ENCODE results near the gene SPO11.

The SPO11 gene

GRCh38 chr20:57313230-57313629 is 16.4 kb upstream of the SPO11 start:
- H3K4me3 ChIP-seq (ENCODE audit: low read depth, low read length): no peak overlapping the region
- TF ChIP-seq, protein P1, sequence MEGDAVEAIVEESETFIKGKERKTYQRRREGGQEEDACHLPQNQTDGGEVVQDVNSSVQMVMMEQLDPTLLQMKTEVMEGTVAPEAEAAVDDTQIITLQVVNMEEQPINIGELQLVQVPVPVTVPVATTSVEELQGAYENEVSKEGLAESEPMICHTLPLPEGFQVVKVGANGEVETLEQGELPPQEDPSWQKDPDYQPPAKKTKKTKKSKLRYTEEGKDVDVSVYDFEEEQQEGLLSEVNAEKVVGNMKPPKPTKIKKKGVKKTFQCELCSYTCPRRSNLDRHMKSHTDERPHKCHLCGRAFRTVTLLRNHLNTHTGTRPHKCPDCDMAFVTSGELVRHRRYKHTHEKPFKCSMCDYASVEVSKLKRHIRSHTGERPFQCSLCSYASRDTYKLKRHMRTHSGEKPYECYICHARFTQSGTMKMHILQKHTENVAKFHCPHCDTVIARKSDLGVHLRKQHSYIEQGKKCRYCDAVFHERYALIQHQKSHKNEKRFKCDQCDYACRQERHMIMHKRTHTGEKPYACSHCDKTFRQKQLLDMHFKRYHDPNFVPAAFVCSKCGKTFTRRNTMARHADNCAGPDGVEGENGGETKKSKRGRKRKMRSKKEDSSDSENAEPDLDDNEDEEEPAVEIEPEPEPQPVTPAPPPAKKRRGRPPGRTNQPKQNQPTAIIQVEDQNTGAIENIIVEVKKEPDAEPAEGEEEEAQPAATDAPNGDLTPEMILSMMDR (IDR thresholded peaks at IDR 0.05; ENCODE audit: low read depth, low read length): no peak
- no peak for TF ChIP-seq MAX (IDR thresholded peaks at IDR 0.05; ENCODE audit: low read depth, low read length)
- no peak for TF ChIP-seq POLR2A (IDR thresholded peaks at IDR 0.05; ENCODE audit: extremely low read depth, insufficient read length)
- TF ChIP-seq MYC (IDR thresholded peaks at IDR 0.05; ENCODE audit: low read depth, low read length): no peak
- DNase-seq (ENCODE audit: low read depth): no peak

DNA sequence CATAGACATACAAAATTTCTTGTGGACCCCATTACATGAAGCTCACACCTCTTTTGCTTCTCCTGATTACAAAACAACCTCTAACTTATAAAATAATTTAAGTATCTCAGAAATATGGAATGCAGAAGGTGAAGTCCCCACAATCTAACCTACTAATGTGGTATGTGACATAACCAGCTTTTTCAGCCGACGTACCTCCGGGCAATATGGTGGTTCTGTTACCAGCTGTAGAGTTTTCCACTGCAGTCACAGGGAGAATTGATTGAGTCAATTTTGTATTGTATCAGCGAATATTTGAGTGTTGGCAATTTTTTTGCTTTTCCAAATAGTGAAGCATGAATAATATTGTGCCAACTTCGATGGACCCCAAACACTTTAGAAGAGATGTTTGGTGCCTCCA is 15.7 kb upstream of the SPO11 start:
- no peak for DNase-seq (ENCODE audit: low read depth)
- no peak for TF ChIP-seq POLR2A (IDR thresholded peaks at IDR 0.05; ENCODE audit: extremely low read depth, insufficient read length)
- TF ChIP-seq, protein P1 (IDR thresholded peaks at IDR 0.05; ENCODE audit: low read depth, low read length): no peak
- no peak overlapping the region for H3K4me3 ChIP-seq (ENCODE audit: low read depth, low read length)

DNA sequence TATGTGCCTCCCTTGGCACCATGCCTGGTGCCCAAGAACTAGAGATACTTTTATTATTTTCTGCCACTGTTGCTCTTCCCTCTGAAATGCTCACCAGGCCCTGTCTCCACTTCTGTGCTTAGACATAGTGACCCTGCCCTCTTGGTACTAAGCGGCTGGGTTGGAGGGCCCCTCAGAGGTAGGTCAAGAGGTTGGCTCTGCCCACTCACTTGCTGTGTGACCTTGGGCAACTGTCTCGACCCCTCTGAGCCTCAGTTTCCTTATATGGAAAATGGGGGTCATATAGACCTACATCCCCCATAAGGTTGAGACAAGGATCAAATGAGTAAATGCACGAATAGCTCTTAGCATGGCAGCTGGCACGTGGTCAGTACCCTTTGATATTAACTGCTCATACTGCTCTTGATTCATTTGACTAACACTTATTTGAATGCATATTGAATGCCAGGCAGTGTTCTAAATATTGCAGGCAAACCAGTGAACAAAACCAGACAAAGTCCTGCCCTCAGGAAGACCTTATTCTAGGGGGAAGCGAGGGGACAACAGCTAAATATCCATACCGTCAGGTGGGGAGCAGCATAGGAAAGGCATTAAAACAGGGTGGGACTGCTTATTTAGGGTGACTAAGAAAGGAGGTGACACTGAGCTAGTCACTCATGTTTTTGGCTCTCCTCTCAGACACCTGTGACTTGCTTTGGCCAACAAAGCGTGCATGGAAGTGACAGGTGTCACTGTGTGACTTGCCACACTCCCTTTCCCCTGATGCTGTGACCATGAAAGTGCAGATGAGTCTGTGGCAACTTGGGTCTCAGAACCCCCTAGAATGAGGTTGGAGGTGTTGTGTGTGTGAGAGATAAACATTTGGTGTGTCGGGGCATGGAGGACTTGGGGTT is 14.3 kb upstream of the SPO11 start:
- no peak for TF ChIP-seq POLR2A (IDR thresholded peaks at IDR 0.05; ENCODE audit: extremely low read depth, insufficient read length)
- TF ChIP-seq MYC (IDR thresholded peaks at IDR 0.05; ENCODE audit: low read depth, low read length): no peak
- TF ChIP-seq, protein P1 (IDR thresholded peaks at IDR 0.05; ENCODE audit: low read depth, low read length): no peak
- TF ChIP-seq MAX (IDR thresholded peaks at IDR 0.05; ENCODE audit: low read depth, low read length): no peak
- no peak for DNase-seq (ENCODE audit: low read depth)
- H3K4me3 ChIP-seq (ENCODE audit: low read depth, low read length): no peak overlapping the region

DNA sequence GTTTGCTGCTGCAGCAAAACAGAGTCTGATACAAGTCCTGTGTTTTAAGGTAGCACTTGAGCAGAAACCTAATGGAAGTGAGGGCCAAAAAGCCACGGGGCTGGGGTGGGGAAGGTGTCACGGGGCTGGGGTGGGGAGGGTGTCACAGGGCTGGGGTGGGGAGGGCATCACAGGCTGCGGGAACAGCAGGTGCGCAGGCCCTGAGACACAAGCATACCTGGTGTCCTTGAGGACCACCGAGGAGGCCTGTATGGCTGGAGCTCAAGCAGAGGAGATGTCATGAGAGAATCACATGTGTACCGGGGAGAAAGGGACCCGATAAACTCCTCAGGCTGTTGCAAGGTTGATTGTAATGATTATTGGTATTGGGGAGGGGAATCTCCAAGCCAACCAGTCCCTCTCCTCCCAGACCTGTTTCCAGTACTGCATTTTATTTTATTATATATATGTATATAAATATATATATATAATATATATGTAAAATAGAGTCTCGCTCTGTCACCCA is 13.6 kb upstream of the SPO11 start:
- no peak overlapping the region for H3K4me3 ChIP-seq (ENCODE audit: low read depth, low read length)
- no peak for TF ChIP-seq MYC (IDR thresholded peaks at IDR 0.05; ENCODE audit: low read depth, low read length)
- TF ChIP-seq MAX (IDR thresholded peaks at IDR 0.05; ENCODE audit: low read depth, low read length): no peak
- TF ChIP-seq, protein P1 (IDR thresholded peaks at IDR 0.05; ENCODE audit: low read depth, low read length): no peak
- TF ChIP-seq POLR2A (IDR thresholded peaks at IDR 0.05; ENCODE audit: extremely low read depth, insufficient read length): no peak
- no peak for DNase-seq (ENCODE audit: low read depth)

- no peak for DNase-seq (ENCODE audit: low read depth)
- no peak overlapping the region for H3K4me3 ChIP-seq (ENCODE audit: low read depth, low read length)
- TF ChIP-seq MYC (IDR thresholded peaks at IDR 0.05; ENCODE audit: low read depth, low read length) (no peak), MAX (IDR thresholded peaks at IDR 0.05; ENCODE audit: low read depth, low read length) (no peak), POLR2A (IDR thresholded peaks at IDR 0.05; ENCODE audit: extremely low read depth, insufficient read length) (no peak)
- TF ChIP-seq, protein P1 (IDR thresholded peaks at IDR 0.05; ENCODE audit: low read depth, low read length): no peak
Observed at GRCh38 chr20:57316795-57317201, 12.8 kb upstream of the SPO11 start.
